HCT116 (cell line): ENCODE results near the gene CD22. TPM values are rescaled to one million over a fixed set of nuclear protein-coding genes. Genes with fewer than 3 reads are reported as not detected.

Experiments
- ATAC-seq: fragments of 200-7000 bp; cut with Tn5 transposase; 2 replicates; pipeline ENCODE4 v1.9.1; 2020; ENCODE audit warnings: mild to moderate bottlenecking, moderate library complexity
- BruUV-seq: library from RNA; stranded (reverse); fragments of 400-500 nt; replicated peaks from 2 replicates; lab custom pipeline; 2021; lab: Mats Ljungman, UMichigan
- CTCF ChIA-PET: fragments of 300-600 bp; sonication (Branson Sonifier 250); formaldehyde crosslinking; loops from one replicate; lab custom pipeline; 2021; ENCODE audit warnings: antibody characterized with exemption; lab: Charles Lee
- POLR2A ChIA-PET: fragments of 300-600, 350-600 bp; sonication (Branson Sonifier 250); formaldehyde crosslinking; loops from one replicate; lab custom pipeline; 2021; ENCODE audit warnings: antibody characterized with exemption; lab: Charles Lee
- RAD21 ChIA-PET, 2 experiments: fragments of 300-600 bp; sonication (Branson Sonifier 250); formaldehyde crosslinking; loops; one replicate each; lab custom pipeline; 2023; ENCODE audit warnings: low total read pairs in 2 of 2; ENCODE audit not compliant: uncharacterized antibody in 2 of 2, unreplicated experiment in 2 of 2, low non-redundant PET in 1 of 2; lab: Charles Lee
- DNase-seq: peaks from one replicate; pipeline ENCODE4 v3.0.0-alpha.2; 2010; ENCODE audit warnings: low read depth, low spot score
- H2AFZ ChIP-seq: fragments of 200-600 bp; shearing (Covaris generic), sonication (generic); 2 replicates; pipeline ENCODE4 v1.6.1; 2017; ENCODE audit warnings: low read depth, mixed run types, mixed read lengths, antibody characterized with exemption, low read length; ENCODE audit not compliant: poor library complexity, severe bottlenecking
- H3K27ac ChIP-seq: 2 replicates; pipeline ENCODE4 v1.5.1; 2012; ENCODE audit warnings: low read depth, low read length
- H3K27me3 ChIP-seq: fragments of 200-600 bp; sonication (generic); 2 replicates; pipeline ENCODE4 v1.6.1; 2016; ENCODE audit warnings: mixed run types, low read length, mixed read lengths; ENCODE audit not compliant: insufficient read depth
- H3K36me3 ChIP-seq, 2 experiments: fragments of 200-500 bp in 1 of 2; fragments of 200-600 bp in 1 of 2; sonication (Bioruptor generic) in 1 of 2; sonication (generic) in 1 of 2; 2 replicates each; pipeline versions ENCODE4 v1.5.1 to v1.6.1; 2014 to 2016; ENCODE audit warnings: low read length in 2 of 2, inconsistent platforms in 1 of 2, mixed read lengths in 1 of 2, mixed run types in 1 of 2; ENCODE audit not compliant: insufficient read depth in 2 of 2, control insufficient read depth in 1 of 2
- H3K4me1 ChIP-seq, 2 experiments: fragments of 200-600 bp in 1 of 2; sonication (generic) in 1 of 2; 2 replicates each; pipeline versions ENCODE4 v1.5.1 to v1.6.1; 2012 to 2017; ENCODE audit warnings: low read length in 2 of 2, inconsistent platforms in 1 of 2, mild to moderate bottlenecking in 1 of 2, mixed read lengths in 1 of 2, mixed run types in 1 of 2, moderate library complexity in 1 of 2; ENCODE audit not compliant: insufficient read depth in 2 of 2, control insufficient read depth in 1 of 2
- H3K4me2 ChIP-seq: fragments of 200-600 bp; sonication (generic); 2 replicates; pipeline ENCODE4 v1.6.1; 2017; ENCODE audit warnings: mixed run types, low read length, mixed read lengths
- H3K4me3 ChIP-seq, 2 experiments: fragments of 200-600 bp in 1 of 2; sonication (generic) in 1 of 2; replicated peaks in 1 of 2; 2 replicates each; pipeline ENCODE4 v1.5.1; 2011 to 2016; ENCODE audit warnings: low read length in 2 of 2, control low read depth in 1 of 2, low read depth in 1 of 2, mild to moderate bottlenecking in 1 of 2, mixed read lengths in 1 of 2, mixed run types in 1 of 2
- H3K79me2 ChIP-seq: fragments of 200-600 bp; sonication (generic); 2 replicates; pipeline ENCODE4 v1.6.1; 2017; ENCODE audit warnings: mild to moderate bottlenecking, mixed run types, low read length, moderate library complexity, mixed read lengths; ENCODE audit not compliant: insufficient read depth
- H3K9ac ChIP-seq: fragments of 200-600 bp; sonication (generic); 2 replicates; pipeline ENCODE4 v1.6.1; 2016; ENCODE audit warnings: low read length, mixed read lengths
- H3K9me2 ChIP-seq: fragments of 200-600 bp; sonication (generic), shearing (Covaris generic); 2 replicates; pipeline ENCODE4 v1.6.1; 2017; ENCODE audit warnings: mixed run types, mild to moderate bottlenecking, moderate library complexity; ENCODE audit not compliant: insufficient read depth
- H3K9me3 ChIP-seq, 2 experiments: fragments of 200-500 bp in 1 of 2; fragments of 200-600 bp in 1 of 2; sonication (Bioruptor generic) in 1 of 2; sonication (generic) in 1 of 2; 2 replicates each; pipeline ENCODE4 v1.6.1; 2014 to 2017; ENCODE audit warnings: low read length in 2 of 2, mixed read lengths in 2 of 2, inconsistent platforms in 1 of 2, low read depth in 1 of 2, mild to moderate bottlenecking in 1 of 2, mixed run types in 1 of 2, moderate library complexity in 1 of 2; ENCODE audit not compliant: control insufficient read depth in 1 of 2, insufficient read depth in 1 of 2
- H4K20me1 ChIP-seq: fragments of 200-600 bp; sonication (generic), shearing (Covaris generic); 2 replicates; pipeline ENCODE4 v1.6.1; 2017; ENCODE audit warnings: mixed run types, mild to moderate bottlenecking, moderate library complexity; ENCODE audit not compliant: insufficient read depth
- CEBPB ChIP-seq: IDR thresholded peaks from 2 replicates; pipeline ENCODE4 v1.6.1; 2012; ENCODE audit warnings: low read depth
- EGR1 ChIP-seq: IDR thresholded peaks from 2 replicates; pipeline ENCODE4 v1.6.1; 2012; ENCODE audit warnings: low read depth
- ELF1 ChIP-seq: IDR thresholded peaks from 2 replicates; pipeline ENCODE4 v1.6.1; 2012; ENCODE audit warnings: low read depth, borderline replicate concordance
- EZH2 ChIP-seq: fragments of 200-600 bp; sonication (generic); IDR thresholded peaks from 2 replicates; pipeline ENCODE4 v1.6.1; 2017; ENCODE audit warnings: antibody characterized with exemption, mixed run types
- EZH2phosphoT487 ChIP-seq: fragments of 200-600 bp; IDR thresholded peaks from 2 replicates; pipeline ENCODE4 v1.6.1; 2018; ENCODE audit warnings: antibody characterized with exemption, borderline replicate concordance
- JUND ChIP-seq: IDR thresholded peaks from 2 replicates; pipeline ENCODE4 v1.6.1; 2012
- POLR2A ChIP-seq: IDR thresholded peaks from 2 replicates; pipeline ENCODE4 v1.7.0; 2011; ENCODE audit warnings: borderline replicate concordance; ENCODE audit not compliant: insufficient read depth, insufficient read length; ENCODE audit errors: extremely low read depth
- POLR2AphosphoS5 ChIP-seq: IDR thresholded peaks from 2 replicates; pipeline ENCODE4 v1.6.1; 2011; ENCODE audit warnings: mild to moderate bottlenecking, low read depth, low read length, moderate library complexity
- RAD21 ChIP-seq: IDR thresholded peaks from 2 replicates; pipeline ENCODE4 v1.6.1; 2012; ENCODE audit warnings: low read depth, mild to moderate bottlenecking
- SP1 ChIP-seq: IDR thresholded peaks from 2 replicates; pipeline ENCODE4 v1.6.1; 2012; ENCODE audit warnings: low read depth
- TCF7L2 ChIP-seq: IDR thresholded peaks from 2 replicates; pipeline ENCODE4 v1.7.0; 2011; ENCODE audit warnings: borderline replicate concordance, inconsistent platforms; ENCODE audit not compliant: insufficient read depth, insufficient read length; ENCODE audit errors: extremely low read depth
- ZFX ChIP-seq: fragments of 450-650 bp; IDR thresholded peaks from 2 replicates; pipeline ENCODE4 v1.6.1; 2017
- ZNF274 ChIP-seq: fragments of 200-500 bp; sonication (Bioruptor generic); IDR thresholded peaks from 2 replicates; pipeline ENCODE4 v1.6.1; 2014; ENCODE audit warnings: mild to moderate bottlenecking, low read depth, low read length, inconsistent platforms
- intact Hi-C: fragments of 100-400 bp; cut with micrococcal nuclease; formaldehyde crosslinking; loops from 2 replicates; pipeline ENCODE4 v1.10.0; 2022
- total RNA-seq: library from RNA; stranded (reverse); gene quantifications from one replicate; pipeline ENCODE4 v1.2.1, GENCODE V29; 2021; ENCODE audit not compliant: unreplicated experiment
- TF ChIP-seq, protein P1 (sequence below), 3 experiments: fragments of 200-600 bp in 1 of 3; sonication (generic) in 1 of 3; IDR thresholded peaks in 2 of 3; conservative IDR thresholded peaks in 1 of 3; 2 replicates each; pipeline ENCODE4 v1.5.1; 2012 to 2017; ENCODE audit warnings: low read depth in 2 of 3, low read length in 2 of 3, antibody characterized with exemption in 1 of 3, borderline replicate concordance in 1 of 3, control low read depth in 1 of 3, mild to moderate bottlenecking in 1 of 3, mixed read lengths in 1 of 3, mixed run types in 1 of 3, moderate library complexity in 1 of 3; ENCODE audit not compliant: insufficient read depth in 1 of 3
- TF ChIP-seq, protein P2 (sequence below): IDR thresholded peaks from 2 replicates; pipeline ENCODE4 v1.6.1; 2012
- TF ChIP-seq, protein P3 (sequence below): IDR thresholded peaks from 2 replicates; pipeline ENCODE4 v1.6.1; 2012

Gene CD22
- total RNA-seq, 1 experiment from 2014 or later, result 7.0 TPM

DNA sequence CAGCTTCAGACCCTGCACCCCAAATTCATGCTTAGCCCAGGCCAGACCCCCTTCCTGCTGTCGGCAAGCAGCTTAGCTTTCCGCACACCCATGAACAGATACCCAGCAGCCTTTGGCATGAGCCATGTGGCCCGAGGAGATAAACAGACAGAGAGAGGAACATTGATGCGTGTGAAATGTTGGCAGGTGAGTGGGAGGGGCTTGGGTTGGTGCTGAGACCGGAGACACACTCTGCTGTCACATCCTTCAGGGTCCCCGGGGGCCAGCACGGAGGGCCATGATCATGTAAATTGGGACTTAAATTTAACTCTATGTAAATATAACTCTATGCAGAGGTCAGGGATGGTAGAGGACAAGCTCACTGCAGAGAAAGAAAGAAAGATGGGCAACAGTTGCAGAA lies 1.5 kb downstream of the CD22 start (continued):
- TF ChIP-seq, protein P1, sequence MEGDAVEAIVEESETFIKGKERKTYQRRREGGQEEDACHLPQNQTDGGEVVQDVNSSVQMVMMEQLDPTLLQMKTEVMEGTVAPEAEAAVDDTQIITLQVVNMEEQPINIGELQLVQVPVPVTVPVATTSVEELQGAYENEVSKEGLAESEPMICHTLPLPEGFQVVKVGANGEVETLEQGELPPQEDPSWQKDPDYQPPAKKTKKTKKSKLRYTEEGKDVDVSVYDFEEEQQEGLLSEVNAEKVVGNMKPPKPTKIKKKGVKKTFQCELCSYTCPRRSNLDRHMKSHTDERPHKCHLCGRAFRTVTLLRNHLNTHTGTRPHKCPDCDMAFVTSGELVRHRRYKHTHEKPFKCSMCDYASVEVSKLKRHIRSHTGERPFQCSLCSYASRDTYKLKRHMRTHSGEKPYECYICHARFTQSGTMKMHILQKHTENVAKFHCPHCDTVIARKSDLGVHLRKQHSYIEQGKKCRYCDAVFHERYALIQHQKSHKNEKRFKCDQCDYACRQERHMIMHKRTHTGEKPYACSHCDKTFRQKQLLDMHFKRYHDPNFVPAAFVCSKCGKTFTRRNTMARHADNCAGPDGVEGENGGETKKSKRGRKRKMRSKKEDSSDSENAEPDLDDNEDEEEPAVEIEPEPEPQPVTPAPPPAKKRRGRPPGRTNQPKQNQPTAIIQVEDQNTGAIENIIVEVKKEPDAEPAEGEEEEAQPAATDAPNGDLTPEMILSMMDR (IDR thresholded peaks at IDR 0.05 in 2 of 3, conservative IDR thresholded peaks at IDR 0.05 in 1 of 3; ENCODE audit: borderline replicate concordance in 1 of 3, insufficient read depth in 1 of 3, low read depth in 2 of 3, low read length in 2 of 3), result no peak
- TF ChIP-seq, protein P2, sequence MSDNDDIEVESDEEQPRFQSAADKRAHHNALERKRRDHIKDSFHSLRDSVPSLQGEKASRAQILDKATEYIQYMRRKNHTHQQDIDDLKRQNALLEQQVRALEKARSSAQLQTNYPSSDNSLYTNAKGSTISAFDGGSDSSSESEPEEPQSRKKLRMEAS, result no peak
- TF ChIP-seq EGR1 (no peak), CEBPB (no peak), JUND (no peak)

DNA sequence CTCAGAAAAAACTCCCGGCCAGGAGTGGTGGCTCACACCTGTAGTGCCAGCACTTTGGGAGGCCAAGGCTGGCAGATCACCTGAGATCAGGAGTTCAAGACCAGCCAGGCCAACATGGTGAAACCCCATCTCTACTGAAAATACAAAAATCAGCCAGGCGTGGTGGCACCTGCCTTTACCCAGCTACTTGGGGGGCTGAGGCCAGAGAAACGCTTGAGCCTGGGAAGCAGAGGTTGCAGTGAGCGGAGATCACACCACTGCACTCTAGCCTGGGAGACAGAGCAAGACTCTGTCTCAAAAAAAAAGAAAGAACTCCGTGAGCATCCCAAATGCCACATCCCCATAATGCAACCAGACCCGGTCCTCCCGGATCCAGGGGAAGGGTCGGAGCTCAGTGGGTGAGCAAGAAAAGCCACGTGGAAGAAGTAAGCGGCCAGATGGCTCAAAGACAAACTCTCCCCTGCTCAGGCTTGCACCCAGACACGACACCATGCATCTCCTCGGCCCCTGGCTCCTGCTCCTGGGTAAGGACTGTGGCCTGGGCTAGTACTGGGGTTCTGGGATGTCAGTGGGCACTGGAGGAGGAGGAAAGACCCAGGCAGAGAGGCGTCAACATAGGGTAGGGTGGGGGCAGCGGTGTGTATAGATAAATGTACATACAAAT lies 2.7 kb downstream of the CD22 start:
- H3K9ac ChIP-seq, result no peak overlapping the region
- H3K27me3 ChIP-seq, result no peaks in the 10 kb centered on the region
- no peak for TF ChIP-seq TCF7L2
- TF ChIP-seq CEBPB, result no peak
- no peak for TF ChIP-seq ZNF274
- TF ChIP-seq, protein P2, result no peak
- TF ChIP-seq SP1, result no peak
- no peak for TF ChIP-seq POLR2AphosphoS5
- no peak for TF ChIP-seq EGR1
- TF ChIP-seq EZH2phosphoT487, result no peak
- TF ChIP-seq EZH2, result no peak
- no peak for TF ChIP-seq JUND
- no peak for TF ChIP-seq RAD21
- no peak for TF ChIP-seq ZFX
- TF ChIP-seq ELF1, result no peak
- TF ChIP-seq, protein P3, sequence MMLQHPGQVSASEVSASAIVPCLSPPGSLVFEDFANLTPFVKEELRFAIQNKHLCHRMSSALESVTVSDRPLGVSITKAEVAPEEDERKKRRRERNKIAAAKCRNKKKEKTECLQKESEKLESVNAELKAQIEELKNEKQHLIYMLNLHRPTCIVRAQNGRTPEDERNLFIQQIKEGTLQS, result no peak
- no peak for TF ChIP-seq POLR2A
- no peak overlapping the region for H3K27ac ChIP-seq
- H3K9me3 ChIP-seq, result no peaks in the 10 kb centered on the region
- no peaks in the 10 kb centered on the region for H3K36me3 ChIP-seq
- ChIA-PET CTCF (no interaction called here), POLR2A (no interaction called here), RAD21 (no interaction called here)
- H3K4me2 ChIP-seq, result no peak overlapping the region
- no peaks in the 10 kb centered on the region for H3K9me2 ChIP-seq
- no peak overlapping the region for H2AFZ ChIP-seq
- ATAC-seq (no peak), DNase-seq (no peak)
- BruUV-seq, result no TSS peak
- no peaks in the 10 kb centered on the region for H3K79me2 ChIP-seq
- no peak overlapping the region for H3K4me3 ChIP-seq
- H3K4me1 ChIP-seq, result 0 out of 4 replicates have a peak, but pooled peaks cover 0 to 2% of the 10 kb centered on the region in 2 experiments
- intact Hi-C loops, result no loop called here
- no peaks in the 10 kb centered on the region for H4K20me1 ChIP-seq
